Keratinocyte (primary cell): ENCODE data around the gene FAM3B. TPM values are rescaled to one million over a fixed set of nuclear protein-coding genes. Genes with fewer than 3 reads are reported as not detected.

Experiments
- DNase-seq: peaks from one replicate; pipeline ENCODE4 v3.0.0-alpha.2; 2011; ENCODE audit warnings: low read depth, missing footprints, low spot score
- FAIRE-seq: peaks from 2 replicates; lab custom pipeline; 2011; peaks lifted over from hg19 to GRCh38; lab: Jason Lieb, UNC
- H2AFZ ChIP-seq: 2 replicates; pipeline ENCODE4 v1.6.0; 2012; ENCODE audit warnings: low read length, control low read depth, inconsistent platforms; ENCODE audit not compliant: control insufficient read depth
- H3K27ac ChIP-seq: 2 replicates; pipeline ENCODE4 v1.5.1; 2011; ENCODE audit warnings: low read length; ENCODE audit not compliant: control insufficient read depth, insufficient read depth
- H3K27me3 ChIP-seq: 3 replicates; pipeline ENCODE4 v1.6.0; 2011; ENCODE audit warnings: low read length; ENCODE audit not compliant: control insufficient read depth, insufficient read depth; ENCODE audit errors: extremely low read depth
- H3K36me3 ChIP-seq, 2 experiments: 2 replicates in 1 of 2; 3 replicates in 1 of 2; pipeline ENCODE4 v1.5.1; 2011; ENCODE audit warnings: low read length in 2 of 2, mild to moderate bottlenecking in 1 of 2; ENCODE audit not compliant: control insufficient read depth in 2 of 2, insufficient read depth in 2 of 2; ENCODE audit errors: extremely low read depth in 1 of 2
- H3K4me1 ChIP-seq: 3 replicates; pipeline ENCODE4 v1.5.1; 2011; ENCODE audit warnings: low read length; ENCODE audit not compliant: control insufficient read depth, insufficient read depth; ENCODE audit errors: extremely low read depth
- H3K4me2 ChIP-seq: 3 replicates; pipeline ENCODE4 v1.6.0; 2011; ENCODE audit warnings: low read depth, low read length; ENCODE audit not compliant: control insufficient read depth, insufficient read depth; ENCODE audit errors: extremely low read depth
- H3K4me3 ChIP-seq, 3 experiments: fragments of 200-600 bp in 1 of 3; sonication (generic) in 1 of 3; 2 replicates in 2 of 3; 3 replicates in 1 of 3; pipeline ENCODE4 v1.5.1; 2011 to 2016; ENCODE audit warnings: low read length in 3 of 3, mild to moderate bottlenecking in 3 of 3, control low read depth in 2 of 3, inconsistent platforms in 1 of 3, low read depth in 1 of 3, mixed read lengths in 1 of 3, mixed run types in 1 of 3, moderate library complexity in 1 of 3; ENCODE audit not compliant: control insufficient read depth in 2 of 3, insufficient read depth in 2 of 3; ENCODE audit errors: extremely low read depth in 1 of 3
- H3K79me2 ChIP-seq: 2 replicates; pipeline ENCODE4 v1.6.0; 2012; ENCODE audit warnings: low read length; ENCODE audit not compliant: control insufficient read depth, insufficient read depth
- H3K9ac ChIP-seq: 3 replicates; pipeline ENCODE4 v1.6.0; 2011; ENCODE audit warnings: low read length; ENCODE audit not compliant: control insufficient read depth, insufficient read depth; ENCODE audit errors: extremely low read depth
- H3K9me1 ChIP-seq: 3 replicates; pipeline ENCODE4 v1.6.0; 2011; ENCODE audit warnings: low read length; ENCODE audit not compliant: control insufficient read depth, insufficient read depth; ENCODE audit errors: extremely low read depth
- H3K9me3 ChIP-seq: 2 replicates; pipeline ENCODE4 v1.5.1; 2012; ENCODE audit warnings: low read depth, low read length; ENCODE audit not compliant: control insufficient read depth
- H4K20me1 ChIP-seq: 3 replicates; pipeline ENCODE4 v1.6.0; 2011; ENCODE audit warnings: low read length; ENCODE audit not compliant: control insufficient read depth, insufficient read depth; ENCODE audit errors: extremely low read depth
- EZH2 ChIP-seq: IDR thresholded peaks from one replicate; pipeline ENCODE4 v1.6.1; 2012; ENCODE audit warnings: inconsistent platforms, mild to moderate bottlenecking, low read length, moderate library complexity
- dilution Hi-C: fragments of 300-500 bp; cut with MboI; formaldehyde crosslinking; loops from one replicate; pipeline ENCODE4 v1.7.0; 2020; ENCODE audit warnings: low sequenced_read_pairs; ENCODE audit not compliant: extremely low pct_ligation_motif_present
- polyA plus RNA-seq, 5 experiments: library from polyadenylated mRNA; depleted of rRNA in 3 of 5; stranded (reverse) in 3 of 5; stranded (forward) in 1 of 5; unstranded in 1 of 5; fragments of >200 nt; gene quantifications; 1 replicate in 1 of 5; 2 replicates in 3 of 5; 3 replicates in 1 of 5; pipeline versions ENCODE4 v1.2.1 to v1.2.3, GENCODE V29; 2011 to 2012; ENCODE audit warnings: missing spikeins in 2 of 5, low read depth in 1 of 5, low replicate concordance in 1 of 5
- TF ChIP-seq, protein P1 (sequence below), 3 experiments: IDR thresholded peaks in 1 of 3; conservative IDR thresholded peaks in 1 of 3; optimal IDR thresholded peaks in 1 of 3; 2 replicates in 2 of 3; 3 replicates in 1 of 3; pipeline versions ENCODE3 to v1.5.1; 2011; ENCODE audit warnings: low read length in 3 of 3, mild to moderate bottlenecking in 3 of 3, moderate library complexity in 2 of 3, control low read depth in 1 of 3, inconsistent platforms in 1 of 3; ENCODE audit not compliant: insufficient read depth in 2 of 3; ENCODE audit errors: extremely low read depth in 1 of 3

Gene FAM3B
- polyA plus RNA-seq, 1 donor (not counting 4 experiments of a cell fraction or from before 2014, with no cell fraction given) = not detected

DNA sequence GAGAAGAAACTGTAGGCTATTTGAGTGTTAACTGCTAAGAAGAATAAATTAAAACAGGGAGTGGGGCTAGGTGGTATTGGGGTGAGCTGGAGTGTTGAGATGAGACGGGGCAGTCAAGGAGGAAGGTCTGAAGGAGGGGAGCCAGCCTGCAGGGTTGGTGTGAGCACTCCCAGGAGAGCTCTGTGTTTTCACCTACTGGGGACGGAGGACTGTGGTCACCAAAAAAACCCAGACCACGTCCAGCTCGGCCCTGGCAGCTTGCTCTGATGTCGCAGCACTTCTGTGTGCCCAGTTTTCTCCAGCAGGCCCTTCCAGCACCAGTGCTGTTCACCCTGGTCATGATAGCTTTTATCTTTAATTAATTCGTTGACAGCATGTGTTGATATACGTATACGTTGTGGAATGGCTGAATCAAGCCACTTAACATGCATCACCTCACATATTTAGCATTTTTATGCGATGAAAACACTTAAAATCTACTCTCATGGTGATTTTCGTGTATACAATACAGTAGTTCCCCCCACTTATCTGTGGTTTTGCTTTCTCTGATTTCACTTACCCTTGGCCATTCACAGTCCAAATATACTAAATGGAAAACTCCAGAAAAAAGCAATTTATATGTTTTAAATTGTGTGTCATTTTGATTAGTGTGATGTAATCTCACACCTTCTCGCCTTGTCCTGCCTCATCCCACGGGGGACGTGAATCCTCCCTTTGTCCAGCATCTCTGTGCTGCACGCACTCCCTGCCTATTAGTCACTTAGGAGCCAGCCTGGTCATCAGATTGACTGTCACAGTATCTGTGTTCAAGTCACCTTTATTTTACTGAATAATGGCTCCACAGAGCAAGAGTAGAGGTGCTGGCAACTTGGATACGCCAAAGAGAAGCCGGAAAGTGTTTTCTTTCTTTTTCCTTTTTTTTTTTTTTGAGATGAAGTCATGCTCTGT, 12.3 kb downstream of the FAM3B start:
- no peaks in the 10 kb centered on the region for H3K36me3 ChIP-seq
- H3K9me1 ChIP-seq = no peaks in the 10 kb centered on the region
- no peaks in the 10 kb centered on the region for H3K79me2 ChIP-seq
- dilution Hi-C loops = no loop called here
- H3K27ac ChIP-seq = no peak overlapping the region
- no peak overlapping the region for H3K4me2 ChIP-seq
- no peaks in the 10 kb centered on the region for H4K20me1 ChIP-seq
- no peaks in the 10 kb centered on the region for H3K27me3 ChIP-seq
- no peak overlapping the region for H3K9ac ChIP-seq
- no peak for FAIRE-seq
- H3K4me3 ChIP-seq = no peak overlapping the region
- DNase-seq = no peak
- no peak overlapping the region for H2AFZ ChIP-seq
- no peaks in the 10 kb centered on the region for H3K9me3 ChIP-seq
- H3K4me1 ChIP-seq = no peaks in the 10 kb centered on the region
- no peak for TF ChIP-seq EZH2
- TF ChIP-seq, protein P1, sequence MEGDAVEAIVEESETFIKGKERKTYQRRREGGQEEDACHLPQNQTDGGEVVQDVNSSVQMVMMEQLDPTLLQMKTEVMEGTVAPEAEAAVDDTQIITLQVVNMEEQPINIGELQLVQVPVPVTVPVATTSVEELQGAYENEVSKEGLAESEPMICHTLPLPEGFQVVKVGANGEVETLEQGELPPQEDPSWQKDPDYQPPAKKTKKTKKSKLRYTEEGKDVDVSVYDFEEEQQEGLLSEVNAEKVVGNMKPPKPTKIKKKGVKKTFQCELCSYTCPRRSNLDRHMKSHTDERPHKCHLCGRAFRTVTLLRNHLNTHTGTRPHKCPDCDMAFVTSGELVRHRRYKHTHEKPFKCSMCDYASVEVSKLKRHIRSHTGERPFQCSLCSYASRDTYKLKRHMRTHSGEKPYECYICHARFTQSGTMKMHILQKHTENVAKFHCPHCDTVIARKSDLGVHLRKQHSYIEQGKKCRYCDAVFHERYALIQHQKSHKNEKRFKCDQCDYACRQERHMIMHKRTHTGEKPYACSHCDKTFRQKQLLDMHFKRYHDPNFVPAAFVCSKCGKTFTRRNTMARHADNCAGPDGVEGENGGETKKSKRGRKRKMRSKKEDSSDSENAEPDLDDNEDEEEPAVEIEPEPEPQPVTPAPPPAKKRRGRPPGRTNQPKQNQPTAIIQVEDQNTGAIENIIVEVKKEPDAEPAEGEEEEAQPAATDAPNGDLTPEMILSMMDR (optimal IDR thresholded peaks at IDR 0.05 in 1 of 3, IDR thresholded peaks at IDR 0.05 in 1 of 3, conservative IDR thresholded peaks at IDR 0.05 in 1 of 3; ENCODE audit: extremely low read depth in 1 of 3, insufficient read depth in 2 of 3, low read length in 3 of 3) = no peak

GRCh38 chr21:41333752-41334151, 17.2 kb downstream of the FAM3B start:
- Histone ChIP-seq H3K4me1 (no peaks in the 10 kb centered on the region), H2AFZ (no peak overlapping the region), H3K27me3 (no peaks in the 10 kb centered on the region), H4K20me1 (no peaks in the 10 kb centered on the region), H3K27ac (no peak overlapping the region), H3K36me3 (no peaks in the 10 kb centered on the region), H3K79me2 (no peaks in the 10 kb centered on the region), H3K4me3 (no peak overlapping the region), H3K9me1 (no peaks in the 10 kb centered on the region), H3K9ac (no peak overlapping the region), H3K9me3 (no peaks in the 10 kb centered on the region), H3K4me2 (no peak overlapping the region)
- DNase-seq (no peak), FAIRE-seq (no peak)
- TF ChIP-seq EZH2 = no peak
- dilution Hi-C loops = no loop called here
